GM19193 (cell line): ENCODE data around the gene SPEG.
A peak's percentile ranks its signal among the peaks of the same experiment; 100 is the strongest.

Experiments used
- POLR2A ChIP-seq: IDR thresholded peaks from 4 replicates; pipeline ENCODE4 v1.6.1; 2011; ENCODE audit not compliant: insufficient read depth, insufficient read length; ENCODE audit errors: extremely low read depth

SPEG gene

DNA sequence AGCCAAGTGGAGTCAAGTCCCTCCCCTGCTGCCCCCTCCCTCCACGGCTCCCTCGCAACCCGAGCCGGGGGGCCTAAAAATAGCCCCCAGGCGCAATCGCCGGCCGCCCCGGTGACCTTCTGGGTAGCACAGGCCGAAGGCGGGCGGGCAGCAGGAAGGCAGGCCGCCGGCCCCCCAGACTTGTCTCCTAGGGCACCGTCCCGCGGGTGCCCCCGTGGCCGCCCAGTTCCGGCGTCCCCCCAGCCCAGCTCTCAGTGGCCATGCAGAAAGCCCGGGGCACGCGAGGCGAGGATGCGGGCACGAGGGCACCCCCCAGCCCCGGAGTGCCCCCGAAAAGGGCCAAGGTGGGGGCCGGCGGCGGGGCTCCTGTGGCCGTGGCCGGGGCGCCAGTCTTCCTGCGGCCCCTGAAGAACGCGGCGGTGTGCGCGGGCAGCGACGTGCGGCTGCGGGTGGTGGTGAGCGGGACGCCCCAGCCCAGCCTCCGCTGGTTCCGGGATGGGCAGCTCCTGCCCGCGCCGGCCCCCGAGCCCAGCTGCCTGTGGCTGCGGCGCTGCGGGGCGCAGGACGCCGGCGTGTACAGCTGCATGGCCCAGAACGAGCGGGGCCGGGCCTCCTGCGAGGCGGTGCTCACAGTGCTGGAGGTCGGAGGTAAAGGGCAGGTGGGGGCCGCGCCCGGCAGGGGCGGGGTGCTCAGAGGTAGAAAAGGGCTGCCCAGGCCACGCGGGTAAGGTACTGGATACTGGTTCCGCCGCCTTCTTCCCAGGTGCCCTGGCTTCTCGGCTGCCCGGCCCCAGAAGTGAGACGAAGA, at the start of gene SPEG:
TSS of gene SPEG (plus strand) at position 126 of the 808 bp plus-strand sequence. CDS start at position 261, 135 bp downstream.
- no peak for TF ChIP-seq POLR2A

DNA sequence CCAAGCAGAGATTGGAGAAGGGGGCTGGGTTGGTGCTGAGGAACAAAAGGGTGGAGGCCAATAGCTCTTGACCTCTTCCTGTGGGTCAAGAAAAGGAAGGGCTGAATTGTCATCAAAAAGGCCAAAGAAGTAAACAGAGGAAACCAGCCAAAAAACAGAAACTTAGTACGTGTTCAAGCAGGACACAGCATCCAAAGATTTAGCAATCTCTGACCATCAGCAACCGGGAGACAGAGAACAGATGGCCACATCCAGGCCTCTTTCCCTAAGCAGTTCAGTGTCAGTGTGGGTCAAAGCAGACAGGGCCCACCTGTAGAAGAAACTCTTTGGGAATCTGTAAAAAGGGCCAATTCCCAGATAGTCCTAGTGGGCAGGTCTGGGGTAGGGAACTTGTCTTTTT, 49.8 kb upstream of the SPEG start:
- no peak for TF ChIP-seq POLR2A

DNA sequence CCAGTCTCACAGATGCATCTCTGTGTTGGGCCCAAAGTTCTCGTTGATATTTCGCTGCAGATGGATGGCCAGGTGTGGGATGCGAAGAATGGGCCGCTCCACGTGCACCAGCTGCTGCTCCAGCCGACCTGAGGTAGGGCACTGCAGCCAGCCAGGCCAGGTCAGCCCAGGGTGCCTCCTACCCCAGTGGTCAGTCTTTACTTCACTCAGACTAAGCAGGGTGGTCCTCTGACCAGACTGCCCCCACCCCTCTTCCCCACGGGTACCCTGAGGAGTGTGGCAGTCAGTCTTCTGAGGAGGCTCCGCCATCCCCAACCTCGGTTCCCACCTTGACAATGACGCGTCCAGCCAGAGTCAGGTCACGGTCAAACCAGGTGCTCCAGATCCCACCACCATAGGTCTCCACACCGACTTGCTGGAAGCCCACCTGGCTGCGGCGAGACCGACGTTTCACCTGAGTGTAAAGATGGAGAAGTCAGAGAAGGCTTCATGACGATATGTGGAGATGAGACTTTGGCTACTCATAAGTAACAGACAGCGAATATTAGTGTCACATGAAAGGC, 48.6 kb upstream of the SPEG start:
- no peak for TF ChIP-seq POLR2A

DNA sequence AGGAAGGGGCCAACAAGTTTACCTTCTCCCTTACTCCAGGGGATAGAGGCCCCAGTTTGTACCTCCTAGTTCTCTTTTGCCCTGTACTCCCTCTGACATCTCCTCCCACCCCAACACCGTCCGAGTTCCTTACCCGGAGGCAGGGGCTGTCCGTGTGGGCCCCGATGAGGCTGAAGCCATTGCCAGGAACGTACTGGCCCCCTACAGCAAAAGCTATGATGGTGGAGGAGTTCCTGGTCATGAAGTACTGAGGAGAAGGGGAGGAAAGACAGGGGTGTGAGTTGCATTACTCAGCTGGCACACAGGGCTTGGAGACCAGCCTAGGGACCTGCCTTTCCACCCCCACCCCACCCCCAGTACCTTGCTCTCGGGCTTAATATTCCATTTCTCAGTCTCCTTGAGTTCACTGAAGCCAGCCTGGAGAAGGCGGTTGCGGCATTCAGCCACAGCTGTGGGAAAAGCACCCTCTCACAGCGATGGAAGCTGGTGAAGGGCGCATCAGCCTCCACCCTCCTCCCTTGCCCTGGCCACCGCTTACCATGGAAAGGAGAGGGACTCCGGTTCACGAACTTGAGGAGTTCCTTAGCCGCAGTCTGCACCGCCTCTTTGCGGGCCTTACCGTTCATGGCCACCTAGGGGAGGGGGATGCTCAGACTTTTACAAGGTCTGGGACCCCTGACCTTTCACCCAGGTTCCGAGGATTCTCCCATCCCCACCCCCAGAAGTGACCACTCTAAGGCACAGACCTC, 47.9 kb upstream of the SPEG start:
- TF ChIP-seq POLR2A: no peak

DNA sequence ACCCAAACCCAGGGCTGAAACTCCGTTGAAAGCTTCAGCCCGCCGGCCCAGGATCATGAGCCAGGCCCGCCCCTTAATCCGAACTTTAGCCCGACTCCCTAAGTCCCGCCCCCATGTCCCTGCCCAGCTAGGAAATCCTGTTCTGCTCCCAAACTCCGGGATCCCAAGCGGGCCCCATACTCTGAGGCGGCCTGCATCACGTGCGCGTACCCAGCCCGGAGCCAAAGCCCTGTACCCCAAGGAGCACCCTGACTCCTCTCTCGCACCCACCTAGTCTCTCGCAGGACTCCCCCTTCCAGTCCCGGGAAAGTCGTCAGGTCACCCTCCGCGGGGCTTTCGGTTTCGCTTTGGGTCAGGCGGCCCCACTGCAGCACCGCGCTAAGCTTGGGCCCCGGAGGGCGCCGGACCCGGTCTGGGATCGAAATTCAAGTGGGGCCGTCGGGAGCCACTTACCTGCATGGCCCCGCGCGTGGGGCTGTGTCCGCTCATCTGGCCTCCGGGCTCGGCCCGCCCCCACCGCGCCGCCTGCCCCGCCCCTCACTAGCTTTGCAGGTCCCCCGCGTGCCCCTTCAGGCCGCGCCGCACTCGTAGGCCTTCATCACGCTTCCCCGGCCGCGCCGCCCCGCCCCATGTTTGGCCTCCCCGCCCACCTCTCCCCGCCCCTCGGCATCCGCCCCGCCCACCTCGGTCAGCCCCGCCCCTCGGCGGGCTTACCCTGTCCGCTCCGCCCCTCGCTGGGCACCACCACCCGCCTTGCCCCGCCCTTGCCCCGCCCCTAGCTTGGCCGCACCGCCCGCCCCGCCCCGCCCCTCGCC, 47.1 kb upstream of the SPEG start, which contains the start of gene DNPEP:
TSS of gene DNPEP (minus strand) at position 607 of the 815 bp plus-strand sequence. CDS start at position 489, 118 bp downstream.
- TF ChIP-seq POLR2A: peak; percentile 65

DNA sequence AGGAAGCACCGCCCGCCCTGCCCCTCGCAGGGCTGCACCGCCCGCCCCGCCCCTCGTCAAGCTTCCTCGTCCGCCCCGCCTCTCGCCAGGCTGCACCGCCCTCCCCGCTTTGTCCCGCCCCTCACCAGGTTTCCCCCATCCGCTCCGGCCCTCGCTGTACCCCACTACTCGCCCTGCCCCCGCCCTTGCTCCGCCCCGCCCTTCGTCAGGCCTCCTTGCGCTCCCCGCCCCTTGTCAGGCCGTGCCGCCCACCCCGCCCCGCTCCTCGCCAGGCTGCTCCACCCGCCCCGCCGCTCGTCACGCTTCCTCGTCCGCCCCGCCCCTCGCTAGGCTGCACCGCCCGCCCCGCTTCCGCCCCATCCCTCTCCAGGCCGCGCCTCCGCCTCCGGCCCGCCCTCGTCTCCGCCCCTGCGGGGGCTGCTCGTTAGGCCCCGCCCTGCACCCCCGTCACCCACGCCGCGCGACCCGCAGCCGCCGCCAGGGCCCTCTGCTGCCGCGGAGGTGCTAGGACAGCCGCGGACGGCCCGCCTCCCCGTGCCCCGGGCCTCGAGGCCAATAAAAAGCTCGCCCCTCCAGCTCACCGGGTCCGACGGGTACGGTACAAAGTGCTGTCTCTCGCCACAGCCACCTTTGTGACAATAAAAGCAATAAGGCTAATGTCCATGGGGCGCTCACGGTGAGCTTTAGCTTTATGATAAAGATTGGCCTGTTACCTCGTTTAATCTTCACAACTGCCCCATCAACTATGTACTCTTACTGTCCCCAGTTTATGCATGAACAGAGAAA, 46.3 kb upstream of the SPEG start:
- peak; percentile 17 for TF ChIP-seq POLR2A

DNA sequence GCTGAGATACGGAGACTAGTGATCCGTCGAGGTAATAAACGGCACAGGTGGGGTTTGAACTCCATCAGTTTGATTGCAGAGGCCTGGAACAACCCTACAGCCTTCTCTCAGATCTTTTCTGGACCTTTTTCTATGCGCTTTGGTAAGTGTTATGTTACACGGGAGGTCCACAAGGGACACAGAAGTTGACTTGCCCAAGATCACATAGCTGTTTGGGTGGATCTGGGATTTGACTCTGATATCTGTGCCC, 45.8 kb upstream of the SPEG start:
- TF ChIP-seq POLR2A: no peak

DNA sequence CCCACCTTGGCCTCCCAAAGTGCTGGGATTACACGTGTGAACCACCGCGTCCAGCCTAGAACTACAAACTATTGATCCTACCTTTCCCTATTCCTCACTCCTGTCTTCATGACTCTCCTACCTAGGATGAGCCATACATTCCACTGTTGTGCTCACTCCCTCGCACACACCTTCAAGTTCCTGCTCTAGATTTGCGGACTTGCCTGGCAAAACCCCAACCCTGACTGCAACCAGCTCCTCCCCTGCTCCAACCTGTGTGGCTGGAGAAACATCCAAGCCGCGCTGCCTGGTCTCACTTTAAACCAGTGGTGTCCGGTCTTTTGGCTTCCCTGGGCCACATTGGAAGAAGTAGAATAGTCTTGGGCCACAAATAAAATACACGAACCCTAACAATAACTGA, 41.9 kb upstream of the SPEG start:
- TF ChIP-seq POLR2A: no peak

DNA sequence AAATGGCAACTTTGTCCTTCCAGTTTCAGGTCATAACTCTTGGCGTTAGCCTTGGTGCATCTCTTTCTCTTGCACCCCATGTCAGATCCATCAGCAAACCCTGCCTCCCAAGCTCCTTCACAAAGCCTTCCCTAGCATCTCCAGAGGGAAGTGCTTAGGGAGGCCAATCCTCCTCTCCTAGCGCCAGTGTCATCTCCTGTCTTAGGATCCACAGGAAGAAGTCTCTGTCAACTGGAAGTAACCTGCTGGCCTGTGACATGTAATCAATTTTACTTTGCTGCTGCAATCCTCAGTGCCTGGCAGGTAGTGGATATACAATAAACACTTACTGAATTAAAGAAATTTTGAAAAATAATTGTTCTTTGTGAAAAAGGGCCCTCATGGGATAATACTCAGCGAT, 39.0 kb upstream of the SPEG start:
- no peak for TF ChIP-seq POLR2A

DNA sequence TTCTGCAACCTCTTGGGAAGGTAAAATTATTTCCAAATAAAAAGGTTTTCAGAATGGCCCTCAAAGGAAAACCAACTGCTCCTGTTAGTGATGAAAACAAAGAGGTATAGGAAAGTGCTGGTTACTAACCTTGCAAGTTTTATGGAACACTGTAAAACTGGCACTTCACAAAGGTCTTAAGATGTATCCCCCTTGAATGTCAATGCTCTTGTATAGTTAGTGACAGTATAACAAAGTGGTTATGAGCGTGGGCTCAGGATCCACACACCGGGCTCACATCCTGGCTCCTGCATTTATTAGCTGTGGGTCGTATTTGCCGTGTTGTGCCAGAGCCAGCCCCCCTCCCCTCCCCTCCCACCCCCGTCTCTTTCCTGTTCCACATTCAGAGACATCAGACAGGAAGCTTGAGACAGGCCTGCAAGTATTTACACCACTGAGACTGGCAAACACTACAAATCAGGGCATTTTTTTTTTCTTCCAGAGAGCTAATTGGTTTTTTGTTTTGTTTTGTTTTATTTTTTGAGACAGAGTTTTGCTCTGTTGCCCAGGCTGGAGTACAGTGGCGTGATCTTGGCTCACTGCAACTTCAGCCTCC, 37.7 kb upstream of the SPEG start:
- no peak for TF ChIP-seq POLR2A

DNA sequence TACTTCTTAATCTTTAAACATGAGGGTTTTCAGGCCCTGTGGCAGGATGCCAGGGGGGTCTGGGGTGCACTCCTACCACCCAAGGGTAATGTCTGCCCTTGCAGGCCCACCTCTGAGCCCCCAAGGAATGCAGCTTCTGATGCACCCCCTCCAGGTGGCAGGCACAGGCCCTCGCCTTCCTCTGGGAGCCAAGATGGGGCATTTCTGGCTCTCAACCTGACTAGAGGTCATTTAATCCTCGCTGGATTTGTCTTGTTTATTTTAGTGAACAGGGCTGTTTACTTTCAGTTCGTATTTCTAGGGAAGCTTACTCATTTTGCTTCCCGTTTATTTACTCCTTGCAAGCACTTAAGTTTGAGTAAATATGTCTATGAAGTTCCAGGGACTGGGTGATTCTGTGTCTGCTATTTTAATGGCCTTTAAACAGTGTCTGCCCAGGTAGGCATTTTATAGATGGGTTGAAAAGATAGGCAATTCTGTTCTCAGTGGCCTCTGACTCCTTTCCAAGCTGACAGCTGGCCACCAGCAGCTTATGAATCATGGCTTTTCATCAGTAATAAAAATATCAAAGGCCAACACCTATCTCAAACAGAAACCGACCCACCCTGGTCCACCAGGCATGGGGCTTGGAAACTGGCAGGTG, 35.8 kb upstream of the SPEG start:
- TF ChIP-seq POLR2A: no peak

DNA sequence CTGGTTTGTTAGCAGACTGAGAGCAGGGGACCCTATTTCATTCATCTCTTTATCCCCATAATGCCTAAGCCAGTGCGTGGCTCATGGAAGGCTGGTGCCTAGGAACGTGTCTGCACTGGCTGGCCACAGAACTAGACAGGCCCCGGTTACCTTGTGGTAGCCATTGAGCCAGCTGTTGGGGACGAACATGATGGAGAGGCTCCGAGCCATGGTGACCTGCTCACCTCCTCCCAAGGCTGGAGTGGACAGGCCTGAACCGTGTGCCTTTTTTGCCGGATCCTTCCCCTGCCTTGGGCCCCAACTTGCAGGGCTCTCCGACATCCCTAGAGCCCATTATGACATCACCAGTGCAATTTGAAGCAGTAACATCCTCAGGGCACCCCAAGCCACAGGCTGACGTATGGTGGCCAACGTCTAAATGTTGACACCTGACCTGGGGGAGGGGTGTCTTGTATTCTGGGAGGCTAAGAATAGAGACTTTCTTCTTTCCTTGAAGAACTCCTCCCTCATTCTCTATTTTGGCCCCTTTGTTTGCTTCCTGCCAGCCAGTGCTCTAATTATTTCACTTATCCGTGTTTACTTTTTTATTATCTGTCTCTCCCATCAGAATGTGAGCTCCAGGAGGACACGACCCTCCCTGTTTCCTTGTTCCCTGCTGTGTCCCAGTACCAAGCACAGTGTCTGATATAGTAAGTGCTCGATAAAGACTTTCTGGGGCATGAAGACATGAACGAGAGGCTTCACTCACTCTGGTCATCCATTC, 34.7 kb upstream of the SPEG start:
- TF ChIP-seq POLR2A: no peak

DNA sequence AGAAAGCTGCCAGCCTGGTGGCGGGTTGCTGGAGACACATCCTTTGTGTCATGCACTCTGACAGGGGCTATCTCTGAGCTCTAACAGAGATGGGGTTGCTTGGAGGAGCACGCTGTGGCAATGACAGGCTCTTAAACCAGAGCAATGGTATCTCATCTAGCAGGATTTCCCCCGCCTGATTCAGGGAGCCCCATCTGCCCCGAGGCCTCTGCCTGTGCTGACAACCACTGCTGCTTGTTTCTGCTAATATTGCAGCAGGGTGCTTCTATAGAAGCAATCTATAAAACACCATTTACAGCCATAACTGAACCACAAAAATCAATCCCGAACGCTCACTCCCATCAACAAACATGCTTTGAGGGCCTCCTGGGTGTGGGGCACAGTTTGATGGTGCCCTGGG, 34.1 kb upstream of the SPEG start:
- TF ChIP-seq POLR2A: no peak
